Dermis microvascular lymphatic vessel endothelial cell (primary cell): ENCODE measurements around the gene PLOD2. TPM values are rescaled to one million over a fixed set of nuclear protein-coding genes. Genes with fewer than 3 reads are reported as not detected.

Source experiments
- DNase-seq, 2 donors: peaks; one replicate each; pipeline versions ENCODE4 v3.0.0 to v3.0.0-alpha.2; 2010; ENCODE audit warnings: low read depth in 2 of 2
- total RNA-seq: library from RNA; depleted of rRNA; stranded (reverse); fragments of >200 nt; gene quantifications from 2 replicates; pipeline ENCODE4 v1.2.1, GENCODE V29; 2014

Gene PLOD2
- total RNA-seq, 1 donor from 2014 or later = 81.0 TPM

GRCh38 chr3:146100825-146101444 is 60.0 kb downstream of the PLOD2 start:
- peak; percentile 7 to 81 for DNase-seq

- DNase-seq = no peak
These were observed 60.8 kb downstream of the PLOD2 start for GRCh38 chr3:146100180-146100579.

GRCh38 chr3:146099316-146099715 is 61.7 kb downstream of the PLOD2 start:
- DNase-seq = no peak

GRCh38 chr3:146093896-146094295 is 67.1 kb downstream of the PLOD2 start:
- peak; percentile 34 to 58 for DNase-seq

GRCh38 chr3:146092230-146092629 is 68.8 kb downstream of the PLOD2 start:
- DNase-seq = peak; percentile 45 to 74

GRCh38 chr3:146091397-146091796 is 69.6 kb downstream of the PLOD2 start:
- no peak for DNase-seq

- DNase-seq = no peak
These were observed 70.5 kb downstream of the PLOD2 start for GRCh38 chr3:146090521-146090920.

- DNase-seq = no peak
These were observed 72.1 kb downstream of the PLOD2 start for GRCh38 chr3:146088840-146089239.

- no peak for DNase-seq
These were observed 73.9 kb downstream of the PLOD2 start for GRCh38 chr3:146087116-146087515.

- DNase-seq = no peak
These were observed 74.8 kb downstream of the PLOD2 start for GRCh38 chr3:146086211-146086610.

GRCh38 chr3:146085678-146086077 is 75.3 kb downstream of the PLOD2 start:
- DNase-seq = no peak

GRCh38 chr3:146080578-146080977 is 80.4 kb downstream of the PLOD2 start:
- DNase-seq = no peak

GRCh38 chr3:146078031-146078430 is 83.0 kb downstream of the PLOD2 start:
- no peak for DNase-seq

- no peak for DNase-seq
These were observed 83.8 kb downstream of the PLOD2 start for GRCh38 chr3:146077181-146077580.

- peak in 1 of 2 donors; percentile 19 for DNase-seq
These were observed 88.2 kb downstream of the PLOD2 start for GRCh38 chr3:146072824-146073223.

GRCh38 chr3:146072061-146072460 is 88.9 kb downstream of the PLOD2 start:
- no peak for DNase-seq

GRCh38 chr3:146071632-146072031 is 89.4 kb downstream of the PLOD2 start:
- no peak for DNase-seq

- DNase-seq = no peak
These were observed 93.9 kb downstream of the PLOD2 start for GRCh38 chr3:146067048-146067447.

- peak; percentile 72 to 78 for DNase-seq
These were observed 95.4 kb downstream of the PLOD2 start for GRCh38 chr3:146065573-146066006.

- DNase-seq = no peak
These were observed 102.7 kb downstream of the PLOD2 start for GRCh38 chr3:146058241-146058640.

- no peak for DNase-seq
These were observed 108.1 kb downstream of the PLOD2 start for GRCh38 chr3:146052791-146053310.

GRCh38 chr3:146052056-146052790 is 108.8 kb downstream of the PLOD2 start:
- no peak for DNase-seq

GRCh38 chr3:146050691-146051090 is 110.3 kb downstream of the PLOD2 start:
- no peak for DNase-seq
